ENCODE results near the gene ANKRD44.

The ANKRD44 gene

DNA sequence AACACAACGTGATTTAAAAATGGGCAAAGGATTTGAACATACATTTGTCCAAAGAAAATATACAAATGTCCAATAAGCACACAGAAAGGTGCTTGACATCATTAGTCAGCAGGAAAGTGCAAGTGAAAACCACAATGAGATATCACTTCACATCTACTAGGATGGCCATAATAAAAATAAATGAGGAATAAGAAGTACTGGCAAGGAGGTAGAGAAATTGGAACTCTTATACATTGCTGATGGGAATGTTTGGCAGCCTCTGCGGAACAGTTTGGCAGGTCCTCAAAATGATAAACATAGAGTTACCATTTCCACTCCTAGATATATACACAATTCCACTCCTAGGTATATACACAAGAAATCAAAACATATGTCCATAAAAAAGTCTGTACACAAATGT lies 333.1 kb downstream of the ANKRD44 start:
- no peak overlapping the region for H3K27ac ChIP-seq (ENCODE audit: low read depth, low read length)
- no peak overlapping the region for H4K8ac ChIP-seq (ENCODE audit: low read depth, low read length)
- H3K18ac ChIP-seq (ENCODE audit: low read length): no peak overlapping the region
- no peaks in the 10 kb centered on the region for H3K79me2 ChIP-seq (ENCODE audit: control insufficient read depth, insufficient read depth, low read length, poor library complexity)
- H3K23ac ChIP-seq (ENCODE audit: low read length): no peak overlapping the region
- H2AFZ ChIP-seq (ENCODE audit: insufficient read depth, low read length, poor library complexity): no peak overlapping the region
- H3K14ac ChIP-seq (ENCODE audit: low read length): no peak overlapping the region
- no peak overlapping the region for H3K4me3 ChIP-seq (ENCODE audit: low read depth, low read length)
- no peak overlapping the region for H4K12ac ChIP-seq (ENCODE audit: low read depth, low read length)
- no peak overlapping the region for H2BK5ac ChIP-seq (ENCODE audit: low read depth, low read length, poor library complexity)
- H3K36me3 ChIP-seq (ENCODE audit: control insufficient read depth in 1 of 2, insufficient read depth in 2 of 2, low read length in 2 of 2): no peaks in the 10 kb centered on the region
- WGBS (ENCODE audit: extremely low coverage, insufficient coverage, insufficient read length): no CpG with 5 or more reads among the region's 2 CpGs
- H2AK5ac ChIP-seq (ENCODE audit: low read length): no peak overlapping the region
- no peaks in the 10 kb centered on the region for H3K27me3 ChIP-seq (ENCODE audit: insufficient read depth, low read length)
- H3K4me2 ChIP-seq (ENCODE audit: low read length): no peak overlapping the region
- no peak overlapping the region for H2BK12ac ChIP-seq (ENCODE audit: low read length)
- no peaks in the 10 kb centered on the region for H3K4me1 ChIP-seq (ENCODE audit: control insufficient read depth in 1 of 2, insufficient read depth in 2 of 2, low read length in 2 of 2)
- no peaks in the 10 kb centered on the region for H3K9me3 ChIP-seq (ENCODE audit: insufficient read depth, low read depth, low read length)
- H3K4ac ChIP-seq (ENCODE audit: low read depth, low read length): no peak overlapping the region
- H2BK120ac ChIP-seq (ENCODE audit: insufficient read depth, low read length, poor library complexity): no peak overlapping the region
- DNase-seq: no peak
- no peaks in the 10 kb centered on the region for H3K79me1 ChIP-seq (ENCODE audit: low read length)
- H4K91ac ChIP-seq (ENCODE audit: low read depth, low read length): no peak overlapping the region
- H3K9ac ChIP-seq (ENCODE audit: low read length): no peak overlapping the region

DNA sequence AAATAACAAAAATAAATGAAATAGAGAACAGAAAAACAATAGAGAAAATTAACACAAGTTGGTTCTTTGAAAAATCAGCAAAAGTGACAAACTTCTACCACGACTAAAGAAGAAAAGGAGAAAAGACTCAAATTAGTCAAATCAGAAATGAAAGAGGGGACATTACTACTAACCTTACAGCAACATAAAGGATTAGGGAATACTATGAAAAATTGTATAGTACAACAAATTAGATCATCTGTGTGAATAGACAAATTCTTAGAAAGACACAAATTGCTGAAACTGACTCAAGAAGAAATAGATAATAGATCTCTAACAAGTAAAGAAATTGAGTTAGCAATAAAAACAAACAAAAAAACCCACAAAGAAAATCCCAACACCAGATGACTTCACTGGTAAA lies 335.6 kb downstream of the ANKRD44 start:
- Histone ChIP-seq H3K27ac (ENCODE audit: low read depth, low read length) (no peak overlapping the region), H3K27me3 (ENCODE audit: insufficient read depth, low read length) (no peaks in the 10 kb centered on the region), H3K14ac (ENCODE audit: low read length) (no peak overlapping the region), H3K23ac (ENCODE audit: low read length) (no peak overlapping the region), H3K36me3 (ENCODE audit: control insufficient read depth in 1 of 2, insufficient read depth in 2 of 2, low read length in 2 of 2) (no peaks in the 10 kb centered on the region), H2BK120ac (ENCODE audit: insufficient read depth, low read length, poor library complexity) (no peak overlapping the region), H2BK5ac (ENCODE audit: low read depth, low read length, poor library complexity) (no peak overlapping the region), H3K18ac (ENCODE audit: low read length) (no peak overlapping the region), H3K79me1 (ENCODE audit: low read length) (peaks cover 2% of the 10 kb centered on the region), H2BK12ac (ENCODE audit: low read length) (no peak overlapping the region), H2AFZ (ENCODE audit: insufficient read depth, low read length, poor library complexity) (no peak overlapping the region), H3K4ac (ENCODE audit: low read depth, low read length) (no peak overlapping the region), H3K9me3 (ENCODE audit: insufficient read depth, low read depth, low read length) (no peaks in the 10 kb centered on the region), H2AK5ac (ENCODE audit: low read length) (no peak overlapping the region), H3K4me1 (ENCODE audit: control insufficient read depth in 1 of 2, insufficient read depth in 2 of 2, low read length in 2 of 2) (no peaks in the 10 kb centered on the region), H3K79me2 (ENCODE audit: control insufficient read depth, insufficient read depth, low read length, poor library complexity) (no peaks in the 10 kb centered on the region), H4K91ac (ENCODE audit: low read depth, low read length) (no peak overlapping the region), H4K12ac (ENCODE audit: low read depth, low read length) (no peak overlapping the region), H3K9ac (ENCODE audit: low read length) (no peak overlapping the region), H3K4me2 (ENCODE audit: low read length) (no peak overlapping the region), H3K4me3 (ENCODE audit: low read depth, low read length) (no peak overlapping the region), H4K8ac (ENCODE audit: low read depth, low read length) (no peak overlapping the region)
- WGBS (ENCODE audit: extremely low coverage, insufficient coverage, insufficient read length): no CpG with 5 or more reads among the region's 1 CpG
- no peak for DNase-seq

DNA sequence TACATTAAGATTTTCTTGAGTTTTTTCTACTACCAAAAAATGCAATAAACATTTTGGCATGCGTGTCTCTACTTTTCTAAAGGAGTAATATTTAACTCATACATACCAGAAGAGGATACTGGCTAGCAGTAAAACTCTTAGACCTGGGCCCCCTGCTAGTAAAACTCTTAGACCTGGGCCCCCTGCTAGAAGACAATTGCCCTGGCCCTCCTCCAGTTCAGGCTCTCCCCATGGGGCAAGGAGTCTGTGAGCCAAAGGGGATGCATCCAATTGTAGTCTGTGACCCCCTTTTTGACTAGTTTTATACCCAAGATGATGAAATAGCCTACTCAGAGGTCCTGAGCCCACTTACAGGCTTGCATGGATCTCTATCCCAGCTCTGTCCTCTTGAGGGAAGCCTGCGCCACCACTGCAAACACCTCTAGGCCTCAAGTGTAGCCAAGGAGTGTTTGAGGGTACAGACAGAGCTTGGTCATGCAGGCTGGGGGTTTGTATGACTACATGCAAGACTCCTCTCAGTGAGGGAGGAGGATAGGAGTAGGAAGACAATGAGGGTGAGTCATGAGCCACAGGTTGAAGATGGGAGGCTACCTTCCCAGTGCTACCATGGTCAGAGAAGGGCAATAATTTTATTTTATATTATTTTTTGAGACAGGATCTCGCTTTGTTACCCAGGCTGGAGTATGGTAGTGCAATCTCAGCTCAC lies 338.9 kb downstream of the ANKRD44 start:
- Histone ChIP-seq H3K14ac (ENCODE audit: low read length) (no peak overlapping the region), H2AK5ac (ENCODE audit: low read length) (no peak overlapping the region), H3K9me3 (ENCODE audit: insufficient read depth, low read depth, low read length) (no peaks in the 10 kb centered on the region), H4K8ac (ENCODE audit: low read depth, low read length) (no peak overlapping the region), H3K23ac (ENCODE audit: low read length) (no peak overlapping the region), H3K36me3 (ENCODE audit: control insufficient read depth in 1 of 2, insufficient read depth in 2 of 2, low read length in 2 of 2) (no peaks in the 10 kb centered on the region), H3K4me2 (ENCODE audit: low read length) (no peak overlapping the region), H3K9ac (ENCODE audit: low read length) (no peak overlapping the region), H2AFZ (ENCODE audit: insufficient read depth, low read length, poor library complexity) (no peak overlapping the region), H3K18ac (ENCODE audit: low read length) (no peak overlapping the region), H3K4ac (ENCODE audit: low read depth, low read length) (no peak overlapping the region), H3K4me1 (ENCODE audit: control insufficient read depth in 1 of 2, insufficient read depth in 2 of 2, low read length in 2 of 2) (no peaks in the 10 kb centered on the region), H3K27me3 (ENCODE audit: insufficient read depth, low read length) (no peaks in the 10 kb centered on the region), H4K91ac (ENCODE audit: low read depth, low read length) (no peak overlapping the region), H4K12ac (ENCODE audit: low read depth, low read length) (no peak overlapping the region), H2BK12ac (ENCODE audit: low read length) (no peak overlapping the region), H3K4me3 (ENCODE audit: low read depth, low read length) (no peak overlapping the region), H3K27ac (ENCODE audit: low read depth, low read length) (no peak overlapping the region), H3K79me2 (ENCODE audit: control insufficient read depth, insufficient read depth, low read length, poor library complexity) (no peaks in the 10 kb centered on the region), H3K79me1 (ENCODE audit: low read length) (peaks cover 2% of the 10 kb centered on the region), H2BK120ac (ENCODE audit: insufficient read depth, low read length, poor library complexity) (no peak overlapping the region), H2BK5ac (ENCODE audit: low read depth, low read length, poor library complexity) (no peak overlapping the region)
- no CpG with 5 or more reads among the region's 3 CpGs for WGBS (ENCODE audit: extremely low coverage, insufficient coverage, insufficient read length)
- no peak for DNase-seq

DNA sequence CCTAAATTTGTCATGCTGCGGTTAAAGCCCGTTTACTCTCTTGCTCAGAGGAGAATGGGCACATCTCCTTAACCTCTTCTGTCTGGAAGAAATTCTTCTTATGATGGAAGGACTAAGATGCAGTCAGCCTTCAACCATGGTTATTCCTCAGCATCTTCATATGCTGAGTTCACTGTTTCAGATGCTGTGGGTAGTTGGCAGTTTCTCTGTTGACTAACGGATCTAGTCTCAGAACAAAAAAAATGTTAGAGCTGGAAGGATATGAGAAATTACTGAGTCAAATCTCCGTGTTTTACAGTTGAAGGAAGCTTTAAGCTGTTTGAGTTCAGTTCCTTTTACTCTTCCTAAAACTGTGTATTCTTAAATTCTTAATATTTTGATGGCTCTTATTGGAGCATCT lies 340.5 kb downstream of the ANKRD44 start:
- Histone ChIP-seq H3K9me3 (ENCODE audit: insufficient read depth, low read depth, low read length) (no peaks in the 10 kb centered on the region), H3K27me3 (ENCODE audit: insufficient read depth, low read length) (no peaks in the 10 kb centered on the region), H3K79me1 (ENCODE audit: low read length) (peaks cover 2% of the 10 kb centered on the region), H3K4me3 (ENCODE audit: low read depth, low read length) (no peak overlapping the region), H3K14ac (ENCODE audit: low read length) (no peak overlapping the region), H2BK120ac (ENCODE audit: insufficient read depth, low read length, poor library complexity) (no peak overlapping the region), H3K23ac (ENCODE audit: low read length) (no peak overlapping the region), H3K27ac (ENCODE audit: low read depth, low read length) (no peak overlapping the region), H2AK5ac (ENCODE audit: low read length) (no peak overlapping the region), H2BK5ac (ENCODE audit: low read depth, low read length, poor library complexity) (no peak overlapping the region), H3K36me3 (ENCODE audit: control insufficient read depth in 1 of 2, insufficient read depth in 2 of 2, low read length in 2 of 2) (no peaks in the 10 kb centered on the region), H2AFZ (ENCODE audit: insufficient read depth, low read length, poor library complexity) (no peak overlapping the region), H3K4ac (ENCODE audit: low read depth, low read length) (no peak overlapping the region), H4K91ac (ENCODE audit: low read depth, low read length) (no peak overlapping the region), H4K12ac (ENCODE audit: low read depth, low read length) (no peak overlapping the region), H3K9ac (ENCODE audit: low read length) (no peak overlapping the region), H4K8ac (ENCODE audit: low read depth, low read length) (no peak overlapping the region), H3K18ac (ENCODE audit: low read length) (no peak overlapping the region), H2BK12ac (ENCODE audit: low read length) (no peak overlapping the region), H3K79me2 (ENCODE audit: control insufficient read depth, insufficient read depth, low read length, poor library complexity) (no peaks in the 10 kb centered on the region), H3K4me1 (ENCODE audit: control insufficient read depth in 1 of 2, insufficient read depth in 2 of 2, low read length in 2 of 2) (no peaks in the 10 kb centered on the region), H3K4me2 (ENCODE audit: low read length) (no peak overlapping the region)
- no peak for DNase-seq
- no CpG with 5 or more reads among the region's 4 CpGs for whole genome bisulfite sequencing (ENCODE audit: extremely low coverage, insufficient coverage, insufficient read length)

Measured in trophoblast cell (in vitro differentiated cells and primary cell).